Peyer's patch (tissue), 4 donors: Measurements from ENCODE around the gene MPL.

Source experiments
- POLR2A ChIP-seq, 2 donors: fragments of 450-650 bp; IDR thresholded peaks; one replicate each; pipeline ENCODE4 v1.5.1; 2017; ENCODE audit warnings: antibody characterized with exemption in 2 of 2, mild to moderate bottlenecking in 2 of 2, moderate library complexity in 2 of 2
- TF ChIP-seq, protein P1 (sequence below), 6 experiments: fragments of 450-650 bp in 4 of 6; fragments of 200-600 bp in 2 of 6; sonication (generic) in 1 of 6; IDR thresholded peaks; one replicate each; pipeline ENCODE4 v1.5.1; 2017 to 2019; ENCODE audit warnings: antibody characterized with exemption in 6 of 6, mild to moderate bottlenecking in 3 of 6, moderate library complexity in 1 of 6

GRCh38 chr1:43376723-43377235 lies 39.2 kb downstream of the MPL start:
- TF ChIP-seq, protein P1, sequence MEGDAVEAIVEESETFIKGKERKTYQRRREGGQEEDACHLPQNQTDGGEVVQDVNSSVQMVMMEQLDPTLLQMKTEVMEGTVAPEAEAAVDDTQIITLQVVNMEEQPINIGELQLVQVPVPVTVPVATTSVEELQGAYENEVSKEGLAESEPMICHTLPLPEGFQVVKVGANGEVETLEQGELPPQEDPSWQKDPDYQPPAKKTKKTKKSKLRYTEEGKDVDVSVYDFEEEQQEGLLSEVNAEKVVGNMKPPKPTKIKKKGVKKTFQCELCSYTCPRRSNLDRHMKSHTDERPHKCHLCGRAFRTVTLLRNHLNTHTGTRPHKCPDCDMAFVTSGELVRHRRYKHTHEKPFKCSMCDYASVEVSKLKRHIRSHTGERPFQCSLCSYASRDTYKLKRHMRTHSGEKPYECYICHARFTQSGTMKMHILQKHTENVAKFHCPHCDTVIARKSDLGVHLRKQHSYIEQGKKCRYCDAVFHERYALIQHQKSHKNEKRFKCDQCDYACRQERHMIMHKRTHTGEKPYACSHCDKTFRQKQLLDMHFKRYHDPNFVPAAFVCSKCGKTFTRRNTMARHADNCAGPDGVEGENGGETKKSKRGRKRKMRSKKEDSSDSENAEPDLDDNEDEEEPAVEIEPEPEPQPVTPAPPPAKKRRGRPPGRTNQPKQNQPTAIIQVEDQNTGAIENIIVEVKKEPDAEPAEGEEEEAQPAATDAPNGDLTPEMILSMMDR (IDR thresholded peaks at IDR 0.05) = no peak
- no peak for TF ChIP-seq POLR2A (IDR thresholded peaks at IDR 0.05)
